ENCODE data around the gene WFS1. TPM values are rescaled to one million over a fixed set of nuclear protein-coding genes. Genes with fewer than 3 reads are reported as not detected.

Gene WFS1
- total RNA-seq, 6 donors from 2014 or later = 88.8 to 180 (median 105) TPM

DNA sequence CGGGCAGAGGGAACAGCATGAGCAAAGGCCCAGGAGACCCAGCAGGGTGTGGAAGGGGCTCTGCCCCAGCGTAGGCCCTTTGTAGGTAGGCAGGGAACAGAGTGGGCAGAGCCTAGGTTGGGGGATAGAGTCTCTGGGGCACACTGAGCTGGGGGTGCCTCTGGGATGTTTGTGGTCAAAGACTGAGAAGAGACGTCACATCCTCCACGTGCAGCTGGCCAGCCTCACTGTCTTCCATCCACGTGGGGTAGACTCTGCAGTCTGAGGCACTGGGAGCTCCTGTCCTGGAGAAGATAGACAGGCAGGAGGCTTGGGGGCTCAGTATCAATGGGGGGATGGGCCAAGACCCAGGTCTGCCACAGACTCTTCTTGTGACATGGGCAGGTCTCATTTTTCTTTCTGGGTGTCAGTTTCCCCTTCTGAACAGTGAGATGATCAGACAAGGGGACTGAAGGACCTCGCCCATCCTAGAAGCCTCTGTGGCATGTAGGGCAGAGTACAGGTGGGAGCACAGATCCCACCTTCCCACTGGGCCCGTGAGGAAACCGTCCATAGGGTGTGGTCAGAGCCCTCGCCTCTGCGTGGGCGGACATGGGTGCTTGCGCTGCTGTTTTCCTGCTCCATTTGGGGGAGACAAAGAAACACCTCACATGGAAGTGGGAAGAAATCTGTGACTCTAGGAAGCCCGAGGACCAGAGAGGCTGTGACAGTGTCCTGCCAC lies 22.9 kb downstream of the WFS1 start:
- DNase-seq = no peak

DNA sequence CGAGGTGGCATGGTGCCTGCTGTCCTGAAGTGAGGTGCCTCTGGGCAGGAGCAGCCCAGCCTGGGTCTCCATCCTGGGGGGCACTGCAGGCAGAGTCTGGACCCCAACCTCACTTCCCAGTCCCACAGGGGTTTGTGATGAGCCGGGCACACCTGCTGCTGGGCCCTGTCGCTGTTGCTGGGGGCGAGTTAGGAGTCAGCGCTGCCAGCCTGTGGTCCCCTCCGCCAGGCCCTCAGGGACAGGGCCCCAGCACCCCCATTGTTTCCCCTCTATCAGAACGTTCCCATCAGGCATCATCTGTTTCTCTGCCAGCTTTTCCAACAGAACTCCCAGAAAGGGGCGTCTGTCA lies 23.4 kb downstream of the WFS1 start:
- DNase-seq = no peak
- ATAC-seq (ENCODE audit: low FRiP score in 2 of 2) = no peak
- 96 to 97% methylated on average over 4 to 5 of the region's 8 CpGs for WGBS, 2 donors
- Histone ChIP-seq H3K27me3 (no peaks in the 10 kb centered on the region), H3K27ac (no peak overlapping the region), H3K4me1 (no peaks in the 10 kb centered on the region), H3K36me3 (peaks cover 0 to 99% (median 67%) of the 10 kb centered on the region in 4 donors), H3K9me3 (no peaks in the 10 kb centered on the region), H3K4me3 (no peak overlapping the region)
- no peak for TF ChIP-seq POLR2AphosphoS5 (IDR thresholded peaks at IDR 0.05)
- TF ChIP-seq EP300 (IDR thresholded peaks at IDR 0.05) = no peak
- TF ChIP-seq POLR2A (IDR thresholded peaks at IDR 0.05) = no peak
- TF ChIP-seq, protein P1, sequence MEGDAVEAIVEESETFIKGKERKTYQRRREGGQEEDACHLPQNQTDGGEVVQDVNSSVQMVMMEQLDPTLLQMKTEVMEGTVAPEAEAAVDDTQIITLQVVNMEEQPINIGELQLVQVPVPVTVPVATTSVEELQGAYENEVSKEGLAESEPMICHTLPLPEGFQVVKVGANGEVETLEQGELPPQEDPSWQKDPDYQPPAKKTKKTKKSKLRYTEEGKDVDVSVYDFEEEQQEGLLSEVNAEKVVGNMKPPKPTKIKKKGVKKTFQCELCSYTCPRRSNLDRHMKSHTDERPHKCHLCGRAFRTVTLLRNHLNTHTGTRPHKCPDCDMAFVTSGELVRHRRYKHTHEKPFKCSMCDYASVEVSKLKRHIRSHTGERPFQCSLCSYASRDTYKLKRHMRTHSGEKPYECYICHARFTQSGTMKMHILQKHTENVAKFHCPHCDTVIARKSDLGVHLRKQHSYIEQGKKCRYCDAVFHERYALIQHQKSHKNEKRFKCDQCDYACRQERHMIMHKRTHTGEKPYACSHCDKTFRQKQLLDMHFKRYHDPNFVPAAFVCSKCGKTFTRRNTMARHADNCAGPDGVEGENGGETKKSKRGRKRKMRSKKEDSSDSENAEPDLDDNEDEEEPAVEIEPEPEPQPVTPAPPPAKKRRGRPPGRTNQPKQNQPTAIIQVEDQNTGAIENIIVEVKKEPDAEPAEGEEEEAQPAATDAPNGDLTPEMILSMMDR (IDR thresholded peaks at IDR 0.05) = no peak

More for the DNA sequence above, 22.9 kb downstream of the WFS1 start:
- Histone ChIP-seq H3K36me3 (peaks cover 0 to 99% (median 70%) of the 10 kb centered on the region in 4 donors), H3K4me3 (no peak overlapping the region), H3K27me3 (no peaks in the 10 kb centered on the region), H3K9me3 (no peaks in the 10 kb centered on the region), H3K27ac (no peak overlapping the region), H3K4me1 (no peaks in the 10 kb centered on the region)
- no peak for ATAC-seq (ENCODE audit: low FRiP score in 2 of 2)
- 77 to 94% methylated on average over 8 to 10 of the region's 13 CpGs for WGBS, 2 donors
- TF ChIP-seq POLR2A (IDR thresholded peaks at IDR 0.05) (no peak), EP300 (IDR thresholded peaks at IDR 0.05) (no peak), POLR2AphosphoS5 (IDR thresholded peaks at IDR 0.05) (no peak)
- TF ChIP-seq, protein P1 (IDR thresholded peaks at IDR 0.05) = no peak

DNA sequence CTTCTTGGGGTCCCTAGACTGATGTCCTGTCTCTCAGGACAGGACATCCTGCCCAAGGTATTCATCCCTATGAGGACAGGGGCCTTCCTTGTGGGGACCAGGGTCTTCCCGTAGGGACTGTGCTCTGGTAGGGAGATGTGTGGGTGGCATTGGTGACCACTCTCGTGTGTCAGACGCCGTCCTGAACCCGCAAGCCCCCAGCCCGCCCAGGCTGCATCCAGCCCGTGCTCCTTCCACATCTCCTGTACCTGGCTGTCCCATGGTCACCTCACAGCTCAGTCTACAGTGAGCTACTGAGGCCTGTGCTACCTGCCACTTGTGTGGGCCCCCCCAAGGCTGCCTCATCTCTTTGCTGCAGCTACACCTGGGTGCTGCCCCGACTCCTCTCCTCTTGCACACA lies 24.0 kb downstream of the WFS1 start:
- Histone ChIP-seq H3K9me3 (no peaks in the 10 kb centered on the region), H3K27ac (no peak overlapping the region), H3K36me3 (peaks cover 0 to 99% (median 65%) of the 10 kb centered on the region in 4 donors), H3K27me3 (no peaks in the 10 kb centered on the region), H3K4me1 (no peaks in the 10 kb centered on the region), H3K4me3 (no peak overlapping the region)
- no peak for ATAC-seq (ENCODE audit: low FRiP score in 2 of 2)
- WGBS, 2 donors = 86 to 90% methylated on average over 8 of the region's 8 CpGs
- no peak for DNase-seq
- TF ChIP-seq POLR2AphosphoS5 (IDR thresholded peaks at IDR 0.05) (no peak), POLR2A (IDR thresholded peaks at IDR 0.05) (no peak), EP300 (IDR thresholded peaks at IDR 0.05) (no peak)
- TF ChIP-seq, protein P1 (IDR thresholded peaks at IDR 0.05) = no peak

DNA sequence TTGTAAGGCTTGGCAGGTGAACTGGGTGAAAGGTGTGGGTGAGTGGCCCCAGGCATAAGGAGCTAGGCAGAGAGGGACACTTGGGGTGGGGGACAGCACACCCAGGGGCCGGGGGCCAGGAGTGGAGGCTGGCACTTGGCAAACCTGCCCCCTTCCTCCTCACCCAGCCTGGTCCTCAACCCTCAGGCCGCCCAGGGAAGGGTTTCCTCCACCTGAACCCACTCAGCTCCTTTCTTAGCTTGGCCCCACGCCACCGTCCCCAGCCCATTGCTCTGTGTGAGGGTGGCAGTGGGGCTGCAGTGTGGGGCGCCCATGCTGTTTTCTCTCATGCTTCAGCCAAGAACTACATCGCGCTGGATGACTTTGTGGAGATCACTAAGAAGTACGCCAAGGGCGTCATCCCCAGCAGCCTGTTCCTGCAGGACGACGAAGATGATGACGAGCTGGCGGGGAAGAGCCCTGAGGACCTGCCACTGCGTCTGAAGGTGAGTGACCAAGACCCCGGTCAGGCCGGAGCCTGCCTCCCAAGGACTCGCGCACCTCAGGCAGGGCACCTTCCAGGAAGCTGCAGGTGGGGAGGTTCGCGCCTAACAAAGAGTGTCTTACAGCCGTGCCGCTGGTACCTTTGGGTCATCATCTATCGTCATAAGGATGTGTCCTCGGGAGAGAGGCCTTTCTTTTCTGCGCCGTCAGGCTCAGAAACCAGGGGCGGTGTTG lies 25.2 kb downstream of the WFS1 start:
- Histone ChIP-seq H3K27ac (no peak overlapping the region), H3K27me3 (no peaks in the 10 kb centered on the region), H3K4me3 (no peak overlapping the region), H3K9me3 (no peaks in the 10 kb centered on the region), H3K36me3 (peaks cover 0 to 93% (median 58%) of the 10 kb centered on the region in 4 donors), H3K4me1 (no peaks in the 10 kb centered on the region)
- TF ChIP-seq, protein P1 (IDR thresholded peaks at IDR 0.05) = no peak
- no peak for TF ChIP-seq POLR2A (IDR thresholded peaks at IDR 0.05)
- no peak for TF ChIP-seq POLR2AphosphoS5 (IDR thresholded peaks at IDR 0.05)
- no peak for TF ChIP-seq EP300 (IDR thresholded peaks at IDR 0.05)
- 96 to 98% methylated on average over 25 to 27 of the region's 27 CpGs for WGBS, 2 donors
- DNase-seq (no peak), ATAC-seq (ENCODE audit: low FRiP score in 2 of 2) (no peak)

Data from upper lobe of left lung (tissue), 6 donors.